Parathyroid adenoma (tissue), 2 donors: ENCODE data around the gene PSMA5.

Experiments used
- H2AFZ ChIP-seq: fragments of 300-600 bp; sonication (generic); one replicate; pipeline ENCODE4 v1.7.0; 2017; ENCODE audit warnings: antibody characterized with exemption, mild to moderate bottlenecking
- H3K27ac ChIP-seq: fragments of 300-600 bp; sonication (generic); one replicate; pipeline ENCODE4 v1.7.0; 2017
- H3K27me3 ChIP-seq: fragments of 300-600 bp; sonication (generic); one replicate; pipeline ENCODE4 v1.7.0; 2017; ENCODE audit warnings: low read length; ENCODE audit not compliant: control insufficient read depth, insufficient read depth
- H3K36me3 ChIP-seq: fragments of 300-600 bp; sonication (generic); one replicate; pipeline ENCODE4 v1.7.0; 2017; ENCODE audit warnings: low read length; ENCODE audit not compliant: control insufficient read depth, insufficient read depth
- H3K4me1 ChIP-seq: fragments of 300-600 bp; sonication (generic); one replicate; pipeline ENCODE4 v1.7.0; 2017; ENCODE audit warnings: control low read depth
- H3K4me2 ChIP-seq: fragments of 300-600 bp; sonication (generic); one replicate; pipeline ENCODE4 v1.7.0; 2017; ENCODE audit warnings: low read length
- H3K4me3 ChIP-seq: fragments of 300-600 bp; sonication (generic); one replicate; pipeline ENCODE4 v1.7.0; 2017; ENCODE audit warnings: low read depth, low read length
- H3K79me2 ChIP-seq: fragments of 300-600 bp; sonication (generic); one replicate; pipeline ENCODE4 v1.7.0; 2017; ENCODE audit warnings: control low read depth
- H3K9ac ChIP-seq: fragments of 300-600 bp; sonication (generic); one replicate; pipeline ENCODE4 v1.7.0; 2017; ENCODE audit warnings: mild to moderate bottlenecking
- H3K9me3 ChIP-seq: fragments of 300-600 bp; sonication (generic); one replicate; pipeline ENCODE4 v1.7.0; 2017; ENCODE audit warnings: low read length; ENCODE audit not compliant: control insufficient read depth
- CTCF ChIP-seq: fragments of 300-600 bp; sonication (generic); IDR thresholded peaks from one replicate; pipeline ENCODE4 v1.7.0; 2017; ENCODE audit warnings: antibody characterized with exemption, mild to moderate bottlenecking
- donor health status: primary hyperparathyroidism.

Gene PSMA5

GRCh38 chr1:109398343-109399225, 27.7 kb downstream of the PSMA5 start:
- peak overlapping the region; percentile 71 for H3K4me2 ChIP-seq
- no peaks in the 10 kb centered on the region for H3K36me3 ChIP-seq
- no peak overlapping the region for H3K27ac ChIP-seq
- TF ChIP-seq CTCF, result no peak
- H3K79me2 ChIP-seq, result no peaks in the 10 kb centered on the region
- H3K4me3 ChIP-seq, result peak overlapping the region; percentile 56
- no peaks in the 10 kb centered on the region for H3K27me3 ChIP-seq
- H3K9ac ChIP-seq, result no peak overlapping the region
- H2AFZ ChIP-seq, result peak overlapping the region; percentile 74
- no peaks in the 10 kb centered on the region for H3K4me1 ChIP-seq
- H3K9me3 ChIP-seq, result no peaks in the 10 kb centered on the region

GRCh38 chr1:109397581-109398342, 28.5 kb downstream of the PSMA5 start, which contains the start of gene SORT1:
Gene SORT1, minus strand, starts transcription at chr1:109397918. Its CDS starts 26 bp downstream, at chr1:109397892.
- Histone ChIP-seq H3K79me2 (no peaks in the 10 kb centered on the region), H2AFZ (peak within 1 kb of the TSS; percentile 74), H3K9ac (no peak within 1 kb of the TSS), H3K9me3 (no peaks in the 10 kb centered on the region), H3K27ac (no peak within 1 kb of the TSS), H3K4me1 (peaks cover 4% of the 10 kb centered on the region), H3K4me3 (peak within 1 kb of the TSS; percentile 66), H3K27me3 (no peaks in the 10 kb centered on the region), H3K4me2 (peak within 1 kb of the TSS; percentile 80), H3K36me3 (no peaks in the 10 kb centered on the region)
- TF ChIP-seq CTCF, result no peak

GRCh38 chr1:109396871-109397580, 29.2 kb downstream of the PSMA5 start:
- Histone ChIP-seq H3K4me3 (peak overlapping the region; percentile 66), H3K9ac (no peak overlapping the region), H3K9me3 (no peaks in the 10 kb centered on the region), H3K79me2 (no peaks in the 10 kb centered on the region), H3K4me2 (peak overlapping the region; percentile 80), H3K27ac (no peak overlapping the region), H3K4me1 (peaks cover 5% of the 10 kb centered on the region), H3K27me3 (no peaks in the 10 kb centered on the region), H2AFZ (peak overlapping the region; percentile 28), H3K36me3 (no peaks in the 10 kb centered on the region)
- no peak for TF ChIP-seq CTCF

- Histone ChIP-seq H3K79me2 (no peaks in the 10 kb centered on the region), H2AFZ (no peak overlapping the region), H3K27me3 (no peaks in the 10 kb centered on the region), H3K9me3 (no peaks in the 10 kb centered on the region), H3K9ac (no peak overlapping the region), H3K4me3 (peak overlapping the region; percentile 66), H3K36me3 (no peaks in the 10 kb centered on the region), H3K4me2 (peak overlapping the region; percentile 80), H3K27ac (no peak overlapping the region), H3K4me1 (peaks cover 5% of the 10 kb centered on the region)
- no peak for TF ChIP-seq CTCF
These were observed 29.8 kb downstream of the PSMA5 start for GRCh38 chr1:109396513-109396839.
